NAMALWA (cell line): ENCODE measurements around the gene MED13L.

Experiments
- DNase-seq: peaks from one replicate; pipeline ENCODE4 v3.0.0-alpha.2; 2015; ENCODE audit warnings: low spot score

Gene MED13L

DNA sequence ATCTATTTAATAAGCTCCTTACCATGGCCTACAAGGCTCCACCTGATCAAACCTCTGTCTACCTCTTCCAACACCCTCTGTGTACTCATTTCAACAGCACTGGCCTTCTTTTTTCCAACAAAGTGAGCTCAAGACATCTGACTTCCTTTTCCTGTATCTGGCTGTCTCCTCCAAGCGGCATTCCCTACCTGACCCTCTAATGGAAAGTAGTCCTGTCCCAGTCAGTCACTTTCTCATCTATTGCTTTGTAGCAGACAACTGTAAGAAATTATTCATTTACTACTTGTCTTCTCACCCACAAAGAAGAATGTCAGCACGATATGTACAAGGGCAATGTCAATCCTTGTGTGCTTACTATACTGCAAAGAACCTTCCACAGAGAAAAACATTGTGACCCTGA, 149.6 kb downstream of the MED13L start:
- no peak for DNase-seq

DNA sequence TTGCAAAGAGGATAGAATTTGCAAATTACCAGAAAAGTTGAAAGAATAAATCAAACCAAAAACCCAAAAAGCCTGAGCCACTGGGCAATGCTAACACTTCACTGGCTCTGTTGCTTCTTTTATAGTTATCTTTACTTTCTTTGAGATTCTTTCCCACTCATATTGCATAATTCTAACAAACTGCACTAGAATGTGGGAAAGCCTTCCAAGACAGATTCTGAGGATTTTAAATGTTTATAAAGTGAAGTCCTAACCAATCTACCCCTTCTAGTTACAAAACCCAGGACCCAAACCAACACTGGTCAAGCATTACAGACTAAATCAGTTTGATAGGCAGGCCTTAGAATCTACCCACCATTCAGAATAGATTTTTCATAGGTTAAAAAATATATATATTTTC, 150.9 kb downstream of the MED13L start:
- no peak for DNase-seq

DNA sequence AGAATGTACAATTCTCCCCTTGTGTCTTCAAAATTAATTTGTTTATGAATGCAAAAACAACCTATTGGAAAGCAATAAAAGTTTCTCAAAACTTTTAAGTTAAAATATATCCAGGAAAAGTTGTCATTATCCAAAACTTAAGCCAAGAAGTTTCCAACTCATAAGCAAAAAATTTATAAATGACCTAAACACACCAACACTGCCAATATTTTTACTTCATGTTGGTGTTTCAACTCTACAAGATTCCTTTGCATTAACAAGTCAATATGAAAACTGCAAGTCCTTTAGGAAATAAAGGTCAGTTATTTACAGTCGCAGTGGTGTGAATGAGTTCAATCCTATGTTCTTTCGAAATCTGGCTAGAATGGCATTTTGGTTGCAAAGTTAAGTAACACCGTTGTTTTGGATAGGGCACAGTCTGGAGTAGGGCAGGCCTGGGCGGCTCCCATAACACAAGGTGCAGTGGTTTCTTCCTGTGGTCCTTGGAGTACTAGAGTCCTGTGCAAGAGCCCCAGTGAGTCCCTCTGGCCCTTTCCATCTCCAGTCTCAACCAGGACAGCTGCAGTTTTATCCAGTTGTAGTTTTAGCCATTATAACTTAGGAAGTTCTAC, 151.4 kb downstream of the MED13L start:
- no peak for DNase-seq

DNA sequence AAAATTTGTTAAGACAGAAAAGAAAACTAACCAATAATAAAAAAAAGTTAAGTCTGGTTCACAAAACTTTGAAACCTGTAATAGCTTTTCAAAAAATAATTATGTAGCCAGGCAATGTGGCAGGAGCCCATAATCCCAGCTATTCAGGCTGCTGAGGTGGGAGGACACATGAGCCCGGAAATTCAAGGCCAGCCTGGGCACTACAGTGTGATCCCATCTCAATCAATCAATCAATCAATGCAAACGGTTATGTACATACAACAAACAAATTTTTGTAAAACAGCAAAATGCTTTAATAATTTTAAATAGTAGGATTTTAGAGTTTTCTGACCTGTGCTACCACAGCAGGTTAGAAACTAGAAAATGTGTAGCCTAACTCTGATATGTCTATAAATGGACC, 152.4 kb downstream of the MED13L start:
- DNase-seq: no peak

DNA sequence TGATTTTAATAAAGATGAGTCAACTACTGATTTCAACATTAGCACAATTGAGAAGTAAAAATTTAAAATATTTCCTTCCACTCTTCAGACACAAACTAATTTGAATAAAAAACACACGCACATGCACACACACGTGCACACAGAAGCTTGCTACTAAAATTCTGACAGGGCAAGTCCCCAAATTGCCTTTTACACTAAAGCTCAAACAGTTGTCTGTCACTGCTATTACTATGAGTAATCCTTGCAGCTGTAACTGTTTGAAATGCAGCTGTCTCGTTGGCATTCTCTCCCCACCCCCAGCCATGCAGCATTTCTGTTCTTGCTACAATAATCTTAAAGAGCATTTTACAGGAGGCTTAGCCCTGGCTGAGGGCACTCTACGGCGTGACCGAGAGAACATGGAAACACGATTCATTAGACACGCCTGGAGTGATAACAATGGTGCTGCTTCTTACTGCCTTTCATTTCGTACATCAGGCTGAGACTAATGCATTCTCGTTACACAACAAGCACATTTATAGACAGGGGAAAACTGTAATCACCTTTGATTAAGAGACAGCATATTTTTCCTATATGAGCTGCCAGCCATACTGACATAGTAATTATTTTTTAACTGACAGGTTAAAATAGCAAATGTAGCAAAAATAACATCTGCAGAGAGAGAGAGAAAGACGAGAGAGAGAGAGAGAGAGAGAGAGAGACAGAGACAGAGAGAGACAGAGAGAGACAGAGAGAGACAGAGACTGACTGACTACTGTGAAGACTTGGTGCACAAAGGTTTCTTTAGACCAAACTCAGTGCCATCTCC, 153.8 kb downstream of the MED13L start:
- DNase-seq: peak; percentile 90

DNA sequence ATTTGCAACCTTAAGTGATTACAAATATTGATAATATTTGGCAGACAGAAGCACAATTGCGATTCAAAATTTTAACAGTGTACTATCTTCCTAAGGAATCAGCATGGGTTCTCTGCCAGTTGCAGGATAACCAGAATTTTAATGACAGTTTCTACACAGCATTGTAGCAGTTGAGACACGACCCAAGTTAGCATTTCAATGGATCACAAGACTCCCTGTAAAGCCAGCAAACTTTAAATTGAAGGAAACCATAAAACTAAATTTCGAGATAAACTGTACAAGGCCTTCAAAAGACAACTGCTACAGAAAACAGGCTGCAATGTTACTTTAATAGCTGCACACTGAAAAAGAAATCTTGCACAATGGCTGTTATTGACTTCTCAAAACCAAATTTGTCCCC, 154.9 kb downstream of the MED13L start:
- no peak for DNase-seq

DNA sequence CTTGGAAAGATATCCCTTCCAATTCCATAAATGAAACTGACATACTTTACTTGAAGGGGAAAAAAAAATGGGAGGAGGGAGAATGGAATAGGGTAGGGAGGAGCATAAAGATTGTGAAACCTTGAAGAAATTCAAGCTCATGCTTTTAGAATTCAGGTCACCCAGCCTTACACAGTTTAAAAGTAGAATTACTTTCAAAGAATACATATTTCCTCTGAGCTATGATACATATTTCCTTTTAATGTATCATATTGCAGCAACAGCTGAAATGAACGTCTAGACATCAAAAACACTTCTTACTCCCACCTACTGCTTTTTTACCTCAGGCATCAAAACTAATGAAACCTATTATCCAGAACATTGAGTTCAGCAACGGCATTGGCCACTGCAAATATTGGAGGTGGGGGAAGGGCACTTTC, 156.0 kb downstream of the MED13L start:
- DNase-seq: no peak

DNA sequence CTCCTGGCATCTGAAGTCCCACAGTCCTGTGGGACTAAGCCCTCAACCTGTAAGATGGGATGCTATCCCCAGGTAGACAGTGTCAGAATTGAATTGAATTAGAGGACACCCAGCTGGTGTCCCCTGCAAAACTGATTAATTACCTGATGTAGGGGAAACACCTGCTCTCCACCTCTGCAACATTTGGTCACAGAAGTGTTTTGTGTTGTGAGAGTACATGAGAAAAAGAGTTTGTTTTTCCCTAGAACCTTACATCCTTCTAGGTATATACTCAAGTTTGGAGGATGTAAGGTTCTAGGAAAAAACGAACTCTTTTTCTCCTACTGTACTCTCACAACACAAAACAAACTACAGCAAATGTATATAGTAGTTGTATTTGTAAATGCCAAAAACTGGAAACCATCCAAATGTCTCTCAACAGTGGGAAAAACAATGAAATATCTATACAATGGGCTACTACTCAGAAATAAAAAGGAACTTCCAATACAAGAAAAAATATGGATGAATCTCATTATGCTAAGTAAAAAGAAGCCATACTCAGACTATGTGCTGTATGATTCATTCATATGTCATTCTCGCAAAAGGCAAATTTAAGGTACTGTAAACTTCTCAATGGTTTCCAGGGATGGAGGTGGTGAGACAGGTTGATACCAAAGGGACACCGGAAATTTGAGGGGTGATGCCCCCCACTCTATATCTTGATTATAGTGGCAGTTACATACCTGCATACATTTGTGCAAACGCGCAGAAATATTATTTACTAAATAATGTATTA, 160.7 kb downstream of the MED13L start:
- DNase-seq: no peak

DNA sequence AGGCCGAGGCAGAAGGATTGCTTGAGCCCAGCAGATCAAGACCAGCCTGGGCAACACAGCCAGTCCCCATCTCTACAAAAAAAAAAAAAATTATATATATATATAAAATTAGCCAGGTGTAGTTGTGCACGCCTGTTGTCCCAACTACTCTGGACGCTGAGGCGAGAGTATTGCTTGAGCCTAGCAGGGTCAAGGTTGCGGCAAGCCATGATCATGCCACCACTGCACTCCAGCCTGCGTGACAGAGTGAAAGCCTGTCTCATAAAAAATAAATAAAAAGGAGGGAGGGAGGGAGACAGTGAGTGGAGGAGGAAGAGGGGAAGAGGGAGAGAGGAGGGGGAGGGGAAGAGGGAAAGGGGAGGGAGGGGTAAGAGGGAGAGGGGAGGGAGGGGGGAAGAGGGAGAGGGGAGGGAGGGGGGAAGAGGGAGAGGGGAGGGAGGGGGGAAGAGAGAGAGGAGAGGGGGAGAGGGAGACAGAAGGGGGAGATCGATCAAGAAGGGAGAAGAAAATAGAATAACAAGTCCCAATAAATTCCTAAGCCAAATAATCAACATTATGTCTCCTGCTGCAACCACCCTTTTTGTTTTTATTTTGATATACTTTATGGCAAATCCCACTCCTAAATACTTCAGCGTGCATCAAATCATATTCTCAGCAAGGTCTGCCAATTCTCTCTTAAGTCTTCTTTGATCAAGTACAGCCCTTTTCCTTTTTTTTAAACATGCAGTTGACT, 163.9 kb downstream of the MED13L start:
- DNase-seq: no peak

DNA sequence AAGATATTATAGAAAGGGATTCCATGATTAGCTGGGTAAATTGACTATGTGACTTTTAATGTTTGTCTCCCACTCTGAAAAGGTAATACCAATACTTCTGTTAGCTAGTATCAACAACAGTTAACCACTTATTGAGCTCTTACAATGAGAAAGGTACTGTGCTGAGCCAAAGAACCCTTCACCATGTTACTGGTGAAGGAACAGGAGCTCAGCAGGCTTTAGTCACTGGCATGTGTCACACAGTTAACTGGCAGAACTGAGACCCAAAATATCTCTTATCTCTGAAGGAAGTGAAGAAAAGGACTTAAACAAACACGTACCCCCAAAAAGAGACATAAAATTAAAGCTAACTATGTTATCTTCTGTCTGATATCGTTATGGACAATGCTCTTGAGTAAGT, 170.6 kb downstream of the MED13L start:
- DNase-seq: no peak

DNA sequence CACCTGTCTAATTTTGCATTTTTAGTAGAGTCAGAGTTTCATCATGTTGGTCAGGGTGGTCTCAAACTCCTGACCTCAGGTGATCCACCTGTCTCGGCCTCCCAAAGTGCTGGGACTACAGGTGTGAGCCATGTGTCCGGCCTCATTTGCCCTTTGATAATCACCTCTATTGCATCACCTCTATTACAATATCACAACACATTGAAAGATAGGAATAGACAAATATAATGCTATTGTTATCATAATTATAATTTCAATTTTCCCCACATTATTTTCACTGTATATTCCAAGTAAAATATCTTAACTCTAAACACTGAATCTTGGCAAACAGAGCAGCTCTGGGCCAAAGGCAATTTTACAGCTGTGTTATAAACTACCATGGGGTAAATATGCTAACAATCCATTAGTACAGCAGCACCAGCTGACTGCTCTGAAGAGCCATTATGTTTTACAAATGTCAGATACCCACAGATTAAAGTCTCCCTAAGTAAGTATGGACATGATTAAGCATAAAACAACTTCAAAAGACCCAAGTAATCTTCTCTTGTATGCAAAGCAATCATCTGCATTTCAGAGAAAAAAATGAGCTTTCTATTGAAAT, 173.2 kb downstream of the MED13L start:
- no peak for DNase-seq

DNA sequence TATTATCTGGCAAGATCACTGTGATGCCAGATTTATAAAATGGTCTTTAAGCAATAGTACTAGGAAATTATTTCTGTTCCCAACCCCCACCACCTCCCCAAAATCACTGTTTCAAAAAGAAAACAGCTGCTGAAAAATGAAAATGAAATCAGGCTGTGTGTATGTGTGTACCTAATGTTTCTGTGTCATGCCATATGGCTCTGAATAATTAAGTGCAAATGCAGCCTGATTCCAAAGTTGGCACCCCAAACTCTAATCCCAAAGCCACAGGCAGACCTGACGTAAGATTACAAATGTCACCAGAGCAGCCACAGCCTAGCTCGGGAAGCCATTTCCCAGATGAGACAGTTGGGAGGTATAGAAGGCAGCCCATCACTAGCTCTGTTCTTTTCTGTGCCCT, 175.5 kb downstream of the MED13L start:
- DNase-seq: no peak

DNA sequence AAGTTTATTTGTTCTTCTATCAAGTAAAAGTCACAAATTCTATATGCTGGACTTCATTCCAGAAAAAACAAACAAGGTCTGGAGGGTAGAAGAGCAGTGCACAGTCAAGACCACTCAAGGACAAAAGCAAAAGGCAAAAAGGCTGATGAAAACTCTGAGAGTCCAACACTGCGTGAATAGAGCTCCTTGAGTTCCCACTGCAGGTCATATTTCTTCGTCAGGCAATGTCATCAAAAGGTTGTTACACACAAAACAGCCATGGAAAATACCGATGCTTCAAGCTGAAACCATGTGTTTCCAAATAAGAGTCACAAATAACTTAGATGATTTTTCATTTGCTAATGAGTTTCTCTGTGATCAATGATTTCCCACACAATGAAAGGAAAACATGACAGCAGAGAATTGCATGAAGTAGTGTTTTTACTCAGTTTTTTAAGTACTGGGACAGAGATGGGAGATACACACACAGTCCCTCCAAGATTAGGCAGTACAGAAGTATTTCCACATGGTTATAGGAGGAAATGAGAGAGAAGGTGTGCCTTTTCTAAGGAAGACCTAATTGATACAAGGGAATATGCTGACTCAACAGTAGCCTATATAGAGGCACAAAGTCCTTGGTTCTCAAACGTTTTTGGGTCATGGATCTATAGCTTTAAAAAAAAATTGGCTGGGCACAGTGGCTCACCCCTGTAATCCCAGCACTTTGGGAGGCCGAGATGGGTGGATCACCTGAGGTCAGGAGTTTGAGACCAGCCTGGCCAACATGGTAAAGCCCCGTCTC, 177.7 kb downstream of the MED13L start:
- no peak for DNase-seq

DNA sequence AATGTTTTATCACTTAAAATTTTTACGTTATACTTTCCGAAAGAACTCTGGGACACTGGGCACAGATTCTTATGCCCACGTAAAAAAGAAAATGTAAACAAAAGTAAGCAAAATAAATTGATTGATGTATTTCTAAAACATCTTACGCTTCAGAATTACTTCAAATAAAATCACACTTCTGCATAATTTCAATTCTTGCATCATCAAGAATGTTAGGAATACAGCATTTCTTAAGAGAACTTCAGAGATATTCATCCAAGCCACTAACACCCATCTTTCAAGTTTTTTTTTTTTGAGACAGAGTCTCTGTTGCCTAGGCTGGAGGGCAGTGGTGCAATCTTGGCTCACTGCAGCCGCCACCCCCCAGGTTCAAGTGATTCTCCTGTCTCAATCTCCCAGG, 180.6 kb downstream of the MED13L start:
- no peak for DNase-seq

DNA sequence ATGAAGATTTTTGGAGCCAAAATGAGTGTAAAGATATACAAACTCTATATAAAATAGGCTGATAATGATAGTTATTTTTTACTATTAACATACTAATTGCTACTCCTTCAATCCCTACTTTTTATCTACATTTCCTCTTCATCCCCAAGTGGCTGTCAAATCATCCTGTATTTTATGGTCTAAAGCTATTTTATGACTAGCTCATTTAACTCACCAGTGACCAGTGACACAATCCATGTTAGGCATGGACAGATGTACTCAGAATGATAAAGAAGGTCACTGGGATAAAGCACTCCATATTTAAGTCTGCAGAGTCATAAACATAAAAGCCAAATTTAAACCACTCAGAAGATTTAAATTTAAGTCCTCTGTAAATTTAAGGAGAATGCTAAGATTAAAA, 183.0 kb downstream of the MED13L start:
- DNase-seq: no peak

DNA sequence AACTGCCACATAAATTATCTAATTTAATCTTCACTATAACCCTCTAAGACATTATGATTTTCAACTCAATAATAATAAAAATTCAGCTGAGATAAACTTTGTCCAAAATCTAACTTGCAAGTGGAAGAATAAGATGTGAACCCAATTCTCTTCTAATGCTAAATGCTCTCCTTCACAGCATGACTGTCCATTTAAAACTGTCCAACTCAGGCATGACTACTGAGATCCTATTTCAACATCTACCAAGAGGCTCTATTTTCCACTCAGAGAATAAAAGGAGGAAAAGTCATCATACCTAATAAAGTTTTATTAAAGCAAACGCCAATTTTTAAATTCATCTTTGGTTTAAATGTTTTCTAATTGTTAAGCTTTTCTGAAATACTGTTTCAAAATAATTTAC, 183.6 kb downstream of the MED13L start:
- no peak for DNase-seq

DNA sequence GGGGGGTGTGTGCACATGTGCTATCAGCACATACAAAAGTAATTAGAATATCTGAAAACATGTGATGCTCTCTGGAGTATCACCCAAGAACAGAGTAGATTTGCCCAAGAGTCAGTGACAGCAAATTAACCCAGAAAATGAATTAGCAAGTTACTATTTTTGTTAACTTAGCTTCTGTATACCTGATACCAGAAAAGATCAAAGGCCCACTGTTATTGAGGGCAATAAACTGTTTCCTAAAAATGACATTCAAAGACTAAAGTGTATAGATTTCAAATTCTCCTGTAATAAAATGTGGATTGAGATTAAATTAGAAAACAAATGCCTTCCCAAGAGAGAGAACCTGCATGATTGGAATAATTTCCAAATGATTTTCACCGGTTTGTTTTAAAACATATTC, 184.7 kb downstream of the MED13L start:
- DNase-seq: no peak

DNA sequence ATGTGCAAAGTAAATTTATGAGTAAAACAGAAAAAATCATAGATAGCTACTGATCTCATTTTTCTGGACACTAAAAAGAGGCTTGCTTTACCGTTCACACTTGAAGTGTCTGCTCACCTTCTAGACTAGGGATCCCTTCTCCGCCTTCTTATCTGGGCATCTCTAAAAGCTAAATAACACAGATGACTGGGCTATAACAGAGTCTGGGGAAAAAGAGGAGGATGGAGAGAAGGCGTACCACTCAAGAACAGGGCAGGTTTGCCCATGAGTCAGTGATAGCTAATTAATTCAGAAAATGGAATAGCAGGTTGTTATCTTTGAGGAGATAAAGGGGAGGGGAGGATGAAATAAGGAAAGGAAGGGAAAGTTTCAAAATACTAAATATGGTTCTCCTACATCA, 185.3 kb downstream of the MED13L start:
- DNase-seq: no peak

DNA sequence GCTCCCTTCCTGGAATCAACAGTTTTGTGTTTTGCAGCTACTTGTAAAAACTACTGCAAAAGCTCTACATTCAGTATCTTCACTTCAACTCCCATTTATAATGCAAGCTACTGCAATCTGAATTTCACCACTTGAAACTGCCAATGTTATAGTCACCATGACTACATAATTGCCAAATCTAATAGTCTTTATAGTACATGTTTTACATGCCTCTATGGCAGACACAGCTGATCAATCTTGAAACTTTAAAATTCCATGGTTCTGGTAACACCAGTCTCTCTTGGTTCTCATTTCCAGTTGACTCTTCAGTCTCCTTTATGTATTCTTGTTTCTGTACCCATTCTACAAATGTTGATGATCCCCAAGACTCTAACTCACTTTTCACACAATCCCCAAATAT, 185.9 kb downstream of the MED13L start:
- DNase-seq: no peak

DNA sequence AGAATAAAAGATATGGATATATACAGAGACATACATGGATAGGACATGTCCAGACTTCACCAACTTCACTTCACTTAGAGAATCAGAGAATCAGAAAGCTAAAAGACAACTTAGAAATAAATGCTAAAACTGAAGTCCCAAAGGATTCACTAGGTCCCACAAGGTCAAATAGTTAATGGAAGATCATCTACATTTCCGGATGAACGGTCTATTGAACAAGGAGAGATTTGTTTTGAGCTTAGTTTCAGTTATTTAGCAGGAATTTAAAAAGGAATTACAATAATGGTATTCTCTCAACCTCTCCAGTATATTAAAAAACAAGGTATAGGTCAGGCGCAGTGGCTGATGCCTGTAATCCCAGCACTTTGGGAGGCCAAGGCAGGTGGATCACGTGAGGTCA, 187.0 kb downstream of the MED13L start:
- no peak for DNase-seq

DNA sequence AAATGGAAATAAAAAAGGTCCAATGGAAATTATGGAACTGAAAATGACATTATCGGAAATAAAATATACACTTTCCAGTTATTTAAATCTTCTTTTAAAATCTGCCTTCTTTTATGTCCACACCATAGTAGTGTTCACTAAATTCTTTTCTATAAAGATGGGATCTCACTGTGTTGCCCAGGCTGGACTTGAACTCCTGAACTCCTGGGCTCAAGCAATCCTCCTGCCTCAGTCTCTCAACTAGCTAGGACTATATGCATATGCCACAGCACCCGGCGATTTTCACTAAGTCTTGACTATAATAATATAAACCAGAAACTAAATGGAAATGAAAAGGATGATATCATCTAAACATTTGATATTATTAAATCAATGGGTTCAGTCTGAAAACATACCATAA, 188.4 kb downstream of the MED13L start:
- DNase-seq: no peak
